Measurements from ENCODE around the gene CFAP45.

- TF ChIP-seq POLR2AphosphoS5 (IDR thresholded peaks at IDR 0.05; ENCODE audit: low read depth, low read length) (no peak), TAF1 (IDR thresholded peaks at IDR 0.05; ENCODE audit: borderline replicate concordance, insufficient read depth, low read length) (no peak), SIN3A (IDR thresholded peaks at IDR 0.05; ENCODE audit: borderline replicate concordance, insufficient read depth, low read length) (no peak)
Observed at GRCh38 chr1:159943278-159943640, 43.3 kb upstream of the CFAP45 start.
